HG02870 (cell line): Measurements from ENCODE around the gene METRNL.
"Not testable (repeated sequence)": the region's sequence is repeated elsewhere in the genome, so short reads cannot be mapped to it uniquely, and the experiment has no call there.

Experiments
- ATAC-seq: cut with Tn5 transposase; IDR thresholded peaks from one replicate; pipeline ENCODE4 v1.9.1; 2021; ENCODE audit warnings: mild to moderate bottlenecking, moderate library complexity; ENCODE audit not compliant: unreplicated experiment

METRNL gene, protein sequence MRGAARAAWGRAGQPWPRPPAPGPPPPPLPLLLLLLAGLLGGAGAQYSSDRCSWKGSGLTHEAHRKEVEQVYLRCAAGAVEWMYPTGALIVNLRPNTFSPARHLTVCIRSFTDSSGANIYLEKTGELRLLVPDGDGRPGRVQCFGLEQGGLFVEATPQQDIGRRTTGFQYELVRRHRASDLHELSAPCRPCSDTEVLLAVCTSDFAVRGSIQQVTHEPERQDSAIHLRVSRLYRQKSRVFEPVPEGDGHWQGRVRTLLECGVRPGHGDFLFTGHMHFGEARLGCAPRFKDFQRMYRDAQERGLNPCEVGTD

DNA sequence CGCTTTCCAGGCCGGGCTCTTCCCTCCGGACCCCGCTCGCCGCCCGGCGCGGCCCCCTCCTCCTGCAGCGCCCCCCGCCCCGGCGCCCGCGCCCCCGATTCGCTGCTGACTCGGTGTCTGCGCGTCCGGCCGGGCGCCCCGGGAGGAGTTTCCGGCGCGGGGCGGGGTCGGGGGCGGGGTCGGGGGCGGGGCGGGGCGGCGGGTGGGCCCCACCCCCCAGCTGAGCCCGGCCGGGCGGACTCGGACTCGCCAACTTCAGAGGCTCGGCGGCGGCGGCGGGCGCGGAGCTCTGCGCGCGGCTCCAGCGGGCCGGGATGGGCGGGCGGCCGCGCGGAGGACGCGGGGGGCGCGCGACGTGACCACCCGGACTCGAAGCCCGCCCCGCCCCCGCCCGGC is at the start of gene METRNL:
Gene METRNL (plus strand): TSS at position 258 of the 396 bp plus-strand sequence. CDS start 207 bp downstream, outside the sequence.
- ATAC-seq: no peak

DNA sequence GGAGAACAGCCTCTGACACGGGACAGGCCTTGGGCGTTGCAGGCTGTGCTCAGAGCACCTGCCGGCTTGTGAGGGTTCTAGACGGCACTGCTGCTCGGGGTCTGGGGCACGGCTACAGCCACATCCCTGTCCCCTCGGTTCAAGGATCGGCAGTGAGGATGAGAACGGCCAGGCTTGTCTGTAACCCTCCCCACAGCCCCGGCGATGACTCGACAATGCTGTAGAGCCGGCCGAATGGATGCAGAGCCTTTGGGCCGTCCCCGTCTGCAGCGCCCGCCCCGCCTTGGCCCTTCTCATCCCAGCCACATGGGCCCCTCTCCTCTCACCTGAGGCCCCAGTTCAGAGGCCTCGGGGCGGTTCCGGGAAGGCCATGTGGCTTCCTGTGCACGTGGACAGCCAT is 49.0 kb upstream of the METRNL start:
- no peak for ATAC-seq

DNA sequence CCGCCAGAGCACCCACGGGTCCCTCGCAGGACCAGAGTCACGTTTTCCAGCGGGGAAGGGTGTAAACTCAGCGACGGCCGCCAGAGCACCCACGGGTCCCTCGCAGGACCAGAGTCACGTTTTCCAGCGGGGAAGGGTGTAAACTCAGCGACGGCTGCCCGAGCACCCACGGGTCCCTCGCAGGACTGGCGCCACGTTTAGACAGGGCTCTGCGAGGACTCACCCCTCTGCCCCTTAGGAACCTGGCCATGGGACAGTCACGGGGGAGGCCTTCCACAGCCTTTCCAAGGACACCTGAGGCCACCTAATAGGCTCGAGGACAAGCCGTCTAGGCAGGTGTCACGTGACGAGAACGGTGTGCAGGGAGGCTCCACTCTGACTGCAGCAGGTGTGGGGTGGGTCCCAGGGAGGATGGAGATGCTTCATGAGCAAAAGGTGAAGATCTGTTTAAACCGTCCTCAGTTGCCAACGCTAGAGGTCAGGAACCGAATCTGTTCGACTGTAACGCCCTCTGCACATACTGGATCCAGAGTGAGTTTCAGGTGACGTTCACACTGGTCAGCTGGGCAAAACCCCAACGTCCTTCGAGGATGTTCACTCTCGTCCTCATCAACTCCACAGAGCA is 48.0 kb upstream of the METRNL start:
- no peak for ATAC-seq

DNA sequence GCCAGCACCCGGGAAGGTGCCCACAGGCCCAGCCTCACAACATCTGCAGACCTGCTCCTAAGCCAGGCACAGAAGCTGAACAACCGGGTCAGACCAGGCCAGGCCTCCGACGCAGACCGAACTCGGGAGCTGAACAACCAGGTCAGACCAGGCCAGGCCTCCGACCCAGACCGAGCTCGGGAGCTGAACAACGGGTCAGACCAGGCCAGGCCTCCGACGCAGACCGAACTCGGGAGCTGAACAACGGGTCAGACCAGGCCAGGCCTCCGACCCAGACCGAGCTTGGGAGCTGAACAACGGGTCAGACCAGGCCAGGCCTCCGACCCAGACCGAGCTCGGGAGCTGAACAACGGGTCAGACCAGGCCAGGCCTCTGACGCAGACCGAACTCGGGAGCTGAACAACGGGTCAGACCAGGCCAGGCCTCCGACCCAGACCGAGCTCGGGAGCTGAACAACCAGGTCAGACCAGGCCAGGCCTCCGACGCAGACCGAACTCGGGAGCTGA is 47.4 kb upstream of the METRNL start:
- not testable (repeated sequence) for ATAC-seq

DNA sequence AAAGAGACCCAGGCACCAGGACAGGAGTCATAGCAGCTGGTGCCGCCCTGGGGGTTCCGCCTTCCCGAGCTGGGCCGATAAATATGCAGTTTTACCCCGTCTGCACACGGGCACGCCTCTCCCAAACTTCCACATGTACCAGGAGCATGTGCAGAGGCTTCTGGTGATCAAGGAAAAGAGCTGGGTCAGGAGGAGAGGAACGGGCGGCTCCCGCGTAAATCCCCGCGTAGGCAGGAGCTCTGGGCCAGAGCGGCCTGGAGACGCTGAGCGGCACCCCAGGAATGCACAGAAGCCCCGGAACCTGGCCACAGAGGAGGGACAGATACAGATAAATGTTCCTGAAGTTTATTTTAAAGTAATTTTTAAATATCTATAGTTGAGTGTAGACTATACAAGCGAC is 46.6 kb upstream of the METRNL start:
- ATAC-seq: no peak

DNA sequence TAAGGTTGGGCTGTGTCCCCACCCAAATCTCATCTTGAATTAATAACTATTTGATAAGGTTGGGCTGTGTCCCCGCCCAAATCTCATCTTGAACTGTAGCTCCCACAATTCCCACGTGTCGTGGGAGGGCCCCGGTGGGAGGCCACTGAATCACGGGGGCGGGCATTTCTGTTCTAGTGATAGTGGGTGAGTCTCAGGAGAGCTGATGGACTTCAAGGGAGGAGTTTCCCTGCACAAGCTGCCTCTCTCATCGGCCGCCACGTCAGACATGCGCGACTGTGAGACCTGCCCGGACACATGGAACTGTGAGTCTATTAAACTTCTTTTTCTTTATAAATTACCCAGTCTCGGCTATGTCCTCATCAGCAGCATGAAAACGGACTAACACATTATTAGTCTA is 44.9 kb upstream of the METRNL start:
- ATAC-seq: no peak

DNA sequence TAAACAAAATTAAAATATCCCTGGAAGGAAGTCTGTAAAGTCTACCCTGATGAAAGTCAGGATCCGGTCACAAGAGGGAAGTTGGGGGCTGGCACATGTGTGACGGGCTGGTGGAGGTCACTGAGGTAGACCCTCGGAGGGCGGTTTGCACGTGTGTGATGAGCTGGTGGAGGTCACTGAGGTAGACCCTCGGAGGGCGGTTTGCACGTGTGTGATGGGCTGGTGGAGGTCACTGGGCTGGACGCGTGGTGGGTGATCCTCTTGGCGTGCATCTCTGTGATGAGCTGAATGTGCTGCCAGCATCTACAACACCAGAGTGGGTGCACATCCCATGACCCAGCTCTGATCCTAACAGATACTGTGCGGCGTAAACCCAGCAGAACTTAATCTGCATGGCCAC is 43.7 kb upstream of the METRNL start:
- ATAC-seq: no peak

DNA sequence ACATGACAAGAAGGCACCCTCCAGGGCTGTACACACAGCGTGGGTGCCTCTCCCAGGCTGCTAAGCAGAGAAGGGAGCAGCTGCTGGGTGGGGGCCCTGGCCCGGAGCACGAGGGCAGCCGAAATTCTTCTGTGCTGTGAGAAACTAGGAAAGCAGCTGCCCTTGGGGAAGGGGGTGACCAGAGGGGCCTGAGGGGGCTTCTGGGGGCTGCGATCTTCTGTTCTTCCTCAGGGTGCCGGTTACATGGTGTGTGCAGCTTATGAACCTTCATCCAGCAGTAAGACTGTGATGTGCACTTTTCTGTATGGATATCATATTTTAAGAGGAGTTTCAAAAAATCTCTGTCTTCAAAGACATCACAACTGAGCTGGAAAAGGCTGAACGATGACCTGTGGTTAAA is 43.2 kb upstream of the METRNL start:
- no peak for ATAC-seq

DNA sequence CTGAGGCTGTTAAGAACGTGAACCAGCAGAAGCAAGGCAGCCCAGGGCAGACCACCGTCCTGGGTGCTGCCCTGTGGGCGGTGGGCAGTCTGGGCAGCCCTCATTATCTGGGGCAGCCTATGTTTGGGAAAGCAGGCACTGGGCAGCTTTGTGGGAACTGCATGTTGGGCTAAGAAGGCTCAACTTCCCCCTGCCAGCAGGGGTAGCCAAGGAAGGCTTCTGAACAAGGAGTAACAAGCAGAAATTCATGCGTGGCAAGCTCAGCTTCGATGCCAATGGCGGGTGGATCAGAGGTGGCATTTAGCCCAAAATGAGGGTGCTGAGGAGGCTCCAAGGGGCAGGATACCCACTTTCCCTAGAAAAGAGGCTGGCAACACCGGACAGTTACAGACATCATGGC is 42.7 kb upstream of the METRNL start:
- no peak for ATAC-seq

DNA sequence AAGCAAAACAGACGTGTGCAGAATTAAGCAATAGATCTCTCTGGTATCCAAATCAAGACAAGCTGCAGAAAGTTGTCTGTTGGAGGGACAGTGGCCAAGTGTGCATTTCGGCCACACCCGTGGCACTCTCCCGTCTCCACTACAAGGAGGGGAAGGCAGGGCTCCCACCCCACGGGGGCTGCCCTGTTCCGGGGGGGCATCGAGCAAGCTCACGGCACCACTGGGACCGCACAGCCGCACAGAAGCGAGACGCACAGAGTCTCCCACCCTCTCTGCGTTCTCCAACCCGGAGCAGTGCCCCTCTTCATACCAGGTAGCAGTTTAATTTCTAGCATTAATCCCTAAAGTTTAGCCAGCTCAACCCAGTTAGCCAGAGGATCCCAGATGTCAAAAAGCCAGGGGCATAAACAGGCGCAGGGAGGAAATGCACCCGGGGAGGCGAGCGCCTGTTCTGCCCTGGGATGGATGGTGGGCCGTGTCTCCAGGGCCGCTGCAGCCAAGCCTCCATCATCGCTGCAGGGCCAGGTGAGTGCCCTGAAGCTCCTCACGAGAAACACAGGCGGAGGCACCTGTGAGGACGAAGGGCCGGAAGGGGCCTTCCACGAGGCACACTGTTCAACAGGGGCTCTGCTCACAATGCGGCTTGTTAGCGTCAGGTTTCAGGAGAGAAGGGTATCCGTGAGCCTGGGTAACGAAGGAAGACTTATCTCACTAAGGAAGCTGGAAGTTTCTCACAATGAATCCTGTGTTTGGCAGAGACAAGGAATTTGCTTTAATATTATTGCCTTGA is 42.1 kb upstream of the METRNL start:
- no peak for ATAC-seq

DNA sequence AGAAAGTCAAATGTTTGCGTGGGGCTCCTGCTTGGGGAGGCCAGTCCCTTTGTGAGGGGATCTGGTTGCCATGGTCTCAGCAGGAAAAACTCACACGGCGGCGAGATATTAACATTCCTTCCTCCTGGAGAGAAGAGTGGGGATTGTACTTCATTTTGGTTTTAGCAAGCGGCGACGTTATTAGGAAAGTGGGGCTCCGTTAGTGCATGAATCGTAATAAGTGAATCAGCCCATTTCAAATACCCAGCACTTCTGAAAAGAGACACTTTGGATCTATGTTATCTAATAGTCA is 41.6 kb upstream of the METRNL start:
- ATAC-seq: no peak

DNA sequence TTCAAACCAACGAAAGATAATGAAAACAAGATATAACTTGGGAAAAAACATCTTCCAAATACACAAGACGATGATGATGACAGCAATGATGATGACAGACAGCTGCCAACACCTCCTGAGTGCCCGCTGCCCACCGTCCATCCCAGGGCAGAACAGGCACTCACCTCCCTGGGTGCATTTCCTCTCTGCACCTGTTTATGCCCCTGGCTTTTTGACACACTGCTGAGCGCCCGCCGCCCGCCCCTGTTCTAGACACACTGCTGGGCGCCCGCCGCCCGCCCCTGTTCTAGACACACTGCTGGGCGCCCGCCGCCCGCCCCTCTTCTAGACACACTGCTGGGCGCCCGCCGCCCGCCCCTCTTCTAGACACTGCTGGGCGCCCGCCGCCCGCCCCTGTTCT is 40.4 kb upstream of the METRNL start:
- not testable (repeated sequence) for ATAC-seq

DNA sequence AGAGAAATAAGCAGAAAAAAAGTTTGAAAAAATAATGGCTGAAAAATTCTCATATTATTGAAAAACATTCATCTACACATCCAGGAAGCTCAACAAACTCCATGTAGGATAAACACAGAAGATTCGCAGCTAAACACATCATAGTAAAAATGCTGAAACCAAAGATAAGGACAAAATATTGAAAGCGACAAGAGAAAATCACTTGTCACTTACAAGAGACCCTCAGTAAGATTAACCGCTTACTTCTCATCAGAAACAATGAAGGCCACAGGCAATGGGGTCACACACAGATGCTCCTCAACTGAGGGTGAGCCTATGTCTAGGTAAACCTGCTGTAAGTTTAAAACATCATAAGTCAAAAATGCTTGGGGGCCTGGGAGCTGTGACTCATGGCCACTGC is 38.1 kb upstream of the METRNL start:
- no peak for ATAC-seq

DNA sequence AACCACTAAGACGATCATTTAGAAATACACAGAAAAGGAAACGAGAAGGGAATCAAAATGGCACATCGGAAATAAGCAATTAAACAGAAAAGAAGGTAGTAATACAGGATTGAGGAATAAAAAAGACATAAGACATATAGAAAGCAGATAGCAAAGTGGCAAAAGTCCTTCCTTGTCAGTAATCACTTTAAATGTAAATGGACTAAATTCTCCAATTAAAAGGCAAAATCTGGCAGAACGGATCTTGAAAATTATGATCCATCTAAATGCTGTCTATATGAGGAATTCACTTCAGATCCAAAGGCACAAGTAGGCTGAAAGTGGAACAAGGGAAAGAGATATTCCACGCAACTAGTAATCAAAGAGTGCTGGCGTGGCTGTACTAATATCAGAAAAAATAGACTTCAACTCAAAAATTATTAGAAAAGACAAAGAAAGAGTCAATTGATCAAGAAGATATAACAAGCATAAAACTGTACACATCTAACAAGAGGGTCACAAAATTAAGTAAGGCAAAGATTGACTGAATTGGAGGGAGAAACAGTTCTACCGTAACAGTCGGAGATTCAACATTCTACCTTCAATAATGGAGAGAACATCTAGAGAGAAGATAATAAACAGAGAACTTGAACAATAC is 36.8 kb upstream of the METRNL start:
- no peak for ATAC-seq

DNA sequence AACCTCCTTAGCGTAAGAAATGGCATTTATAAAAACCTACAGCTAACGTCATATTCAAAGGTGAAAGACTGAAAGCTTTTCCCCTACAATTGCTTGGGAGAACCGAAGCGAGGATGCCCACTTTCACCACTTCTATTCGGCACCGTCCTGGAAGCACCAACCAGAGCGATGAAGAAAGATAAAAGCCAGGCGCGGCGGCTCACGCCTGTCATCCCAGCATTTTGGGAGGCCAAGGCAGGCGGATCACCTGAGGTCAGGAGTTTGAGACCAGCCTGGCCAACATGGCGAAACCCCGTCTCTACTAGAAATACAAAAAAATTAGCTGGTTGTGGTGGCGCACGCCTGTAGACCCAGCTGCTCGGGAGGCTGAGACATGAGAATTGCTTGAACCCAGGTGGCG is 34.9 kb upstream of the METRNL start:
- not testable (repeated sequence) for ATAC-seq

DNA sequence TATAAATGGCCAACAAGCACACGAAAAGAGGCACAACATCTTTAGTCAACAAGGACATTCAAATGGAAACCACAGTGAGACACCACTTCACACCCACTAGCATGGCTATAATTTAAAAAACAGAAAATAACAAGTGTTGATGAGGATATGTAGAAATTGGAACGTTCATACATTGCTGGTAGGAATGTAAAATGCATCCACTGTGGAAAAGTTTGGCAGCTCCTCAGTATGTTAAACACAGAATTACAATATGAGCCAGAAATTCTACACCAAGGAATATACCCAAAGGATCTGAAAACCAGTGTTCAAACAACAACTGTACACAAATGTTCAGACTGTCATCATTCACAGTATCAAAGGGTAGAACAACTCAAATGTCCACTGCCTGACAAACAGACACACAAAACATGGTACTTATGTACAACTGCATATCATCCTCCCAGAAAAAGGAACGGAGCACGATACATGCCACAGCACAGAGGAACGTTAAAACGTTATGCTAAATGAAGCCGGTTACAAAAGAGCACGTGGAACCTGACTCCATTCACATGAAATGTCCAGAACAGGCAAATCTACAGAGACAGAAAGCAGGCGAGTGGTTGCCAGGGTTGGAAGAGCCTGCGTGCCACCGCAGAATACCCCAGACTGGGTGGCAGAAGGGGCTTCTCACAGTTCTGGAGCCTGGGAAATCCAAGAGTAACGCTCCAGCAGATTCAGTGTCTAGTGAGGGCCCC is 32.8 kb upstream of the METRNL start:
- no peak for ATAC-seq

DNA sequence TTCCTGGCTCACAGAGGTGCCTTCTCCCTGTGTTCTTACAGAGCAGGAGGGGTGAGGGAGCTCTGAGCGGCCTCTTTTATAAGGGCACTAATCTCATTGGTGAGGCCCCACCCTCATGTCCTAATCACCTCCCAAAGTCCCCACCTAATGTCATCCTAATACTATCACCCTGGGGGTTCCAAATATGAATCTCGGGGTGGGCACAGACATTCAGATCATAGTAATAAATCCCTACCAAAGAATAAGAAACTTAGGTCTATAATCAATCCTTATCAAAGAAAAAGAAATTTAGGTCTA is 32.3 kb upstream of the METRNL start:
- ATAC-seq: no peak

DNA sequence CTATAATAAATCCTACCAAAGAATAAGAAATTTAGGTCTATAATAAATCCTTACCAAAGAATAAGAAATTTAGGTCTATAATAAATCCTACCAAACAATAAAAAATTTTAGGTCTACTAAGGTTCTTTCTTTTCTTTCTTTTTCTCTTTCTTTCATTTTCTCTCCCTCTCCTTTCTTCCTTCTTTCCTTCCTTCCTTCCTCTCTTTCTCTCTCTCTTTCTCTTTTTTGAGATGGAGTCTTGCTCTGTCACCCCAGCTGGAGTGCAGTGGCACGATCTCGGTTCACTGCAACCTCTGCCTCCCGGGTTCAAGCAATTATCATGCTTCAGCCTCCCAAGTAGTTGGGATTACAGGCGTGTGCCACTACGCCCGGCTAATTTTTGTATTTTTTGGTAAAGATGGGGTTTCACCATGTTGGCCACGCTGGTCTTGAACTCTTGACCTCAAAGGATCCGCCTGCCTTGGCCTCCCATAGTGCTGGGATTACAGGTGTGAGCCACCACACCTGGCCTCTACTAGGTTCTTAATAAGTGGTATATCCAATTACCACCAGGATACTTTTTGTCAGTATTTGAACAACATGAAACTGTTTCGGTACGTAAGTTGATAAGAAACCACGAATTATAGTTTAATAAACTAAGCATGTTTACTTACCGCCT is 31.5 kb upstream of the METRNL start:
- ATAC-seq: not testable (repeated sequence)

DNA sequence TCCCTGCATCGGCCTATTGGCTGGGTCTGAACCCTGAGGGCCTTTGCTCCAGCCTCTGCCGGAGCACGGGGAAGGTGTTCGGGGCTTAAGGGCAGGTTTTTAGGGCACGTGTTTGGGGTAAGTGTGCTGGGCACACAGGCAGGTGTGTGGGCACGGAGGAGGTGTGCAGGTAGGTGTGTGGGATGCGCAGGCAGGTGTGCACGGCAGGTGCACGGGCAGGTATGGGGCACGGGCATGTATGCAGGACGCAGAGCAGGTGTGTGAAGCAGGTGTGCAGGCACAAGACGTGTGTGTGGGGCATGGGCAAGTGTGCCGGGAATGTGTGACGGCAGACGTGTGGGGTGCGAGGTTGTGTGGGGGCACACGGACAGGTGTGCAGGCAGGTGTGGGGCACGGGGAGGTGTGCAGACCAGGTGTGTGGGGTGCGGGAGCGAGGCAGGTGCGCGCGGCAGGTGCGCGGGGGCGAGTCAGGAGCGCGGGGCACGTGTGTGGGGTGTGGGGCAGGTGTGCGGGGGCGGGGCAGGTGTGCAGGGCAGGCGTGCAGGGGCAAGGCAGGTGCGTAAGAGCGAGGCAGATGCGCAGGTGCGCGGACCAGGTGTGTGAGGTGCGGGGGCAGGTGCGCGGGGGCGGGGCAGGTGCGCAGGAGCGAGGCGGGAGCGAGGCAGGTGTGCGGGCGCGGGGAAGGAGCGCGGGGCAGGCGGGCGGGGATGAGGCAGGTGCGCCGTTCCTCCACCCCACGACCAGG is 28.6 kb upstream of the METRNL start:
- ATAC-seq: no peak
